HEK293T (cell line): ENCODE data around the gene PLXND1.

Experiments
- CTCF ChIA-PET: fragments of 350-600 bp; formaldehyde crosslinking; extraction: SDS; loops from one replicate; lab custom pipeline; 2021; ENCODE audit warnings: antibody characterized with exemption, inconsistent platforms; lab: Yijun Ruan, JAX
- POLR2A ChIA-PET: fragments of 350-600 bp; formaldehyde crosslinking; extraction: SDS; loops from one replicate; lab custom pipeline; 2020; ENCODE audit warnings: antibody characterized with exemption, inconsistent platforms; lab: Yijun Ruan, JAX
- DNase-seq: peaks from one replicate; pipeline ENCODE4 v3.0.0; 2012; ENCODE audit warnings: mixed read lengths; ENCODE audit errors: extremely low spot score
- ARNT ChIP-seq: fragments of 450-650 bp; IDR thresholded peaks from 2 replicates; pipeline ENCODE4 v1.6.1; 2017; ENCODE audit warnings: mild to moderate bottlenecking
- BHLHE40 ChIP-seq: fragments of 450-650 bp; IDR thresholded peaks from 2 replicates; pipeline ENCODE4 v1.6.1; 2016; ENCODE audit warnings: mild to moderate bottlenecking, moderate library complexity, borderline replicate concordance
- CTBP1 ChIP-seq: fragments of 450-650 bp; IDR thresholded peaks from 2 replicates; pipeline ENCODE4 v1.6.1; 2016; ENCODE audit warnings: borderline replicate concordance
- ELF4 ChIP-seq: fragments of 450-650 bp; IDR thresholded peaks from 2 replicates; pipeline ENCODE4 v1.6.1; 2017; ENCODE audit warnings: antibody characterized with exemption
- FOXA1 ChIP-seq: fragments of 450-650 bp; IDR thresholded peaks from 2 replicates; pipeline ENCODE4 v1.6.1; 2016; ENCODE audit warnings: mild to moderate bottlenecking
- FOXK2 ChIP-seq: fragments of 450-650 bp; IDR thresholded peaks from 2 replicates; pipeline ENCODE4 v1.6.1; 2016; ENCODE audit warnings: mild to moderate bottlenecking
- FOXM1 ChIP-seq: fragments of 450-650 bp; IDR thresholded peaks from 2 replicates; pipeline ENCODE4 v1.6.1; 2017; ENCODE audit warnings: mild to moderate bottlenecking, borderline replicate concordance
- HDGF ChIP-seq: fragments of 450-650 bp; IDR thresholded peaks from 2 replicates; pipeline ENCODE4 v1.6.1; 2017; ENCODE audit warnings: antibody characterized with exemption, borderline replicate concordance
- L3MBTL2 ChIP-seq: fragments of 450-650 bp; conservative IDR thresholded peaks from 2 replicates; pipeline ENCODE4 v1.6.1; 2016; ENCODE audit warnings: mild to moderate bottlenecking
- LEF1 ChIP-seq: fragments of 450-650 bp; IDR thresholded peaks from 2 replicates; pipeline ENCODE4 v1.6.1; 2017; ENCODE audit warnings: mild to moderate bottlenecking, borderline replicate concordance
- NFRKB ChIP-seq: fragments of 450-650 bp; IDR thresholded peaks from 2 replicates; pipeline ENCODE4 v1.6.1; 2016; ENCODE audit warnings: mild to moderate bottlenecking, moderate library complexity
- SP1 ChIP-seq: fragments of 450-650 bp; IDR thresholded peaks from 2 replicates; pipeline ENCODE4 v1.6.1; 2017
- SUZ12 ChIP-seq: fragments of 450-650 bp; IDR thresholded peaks from 2 replicates; pipeline ENCODE4 v1.6.1; 2016; ENCODE audit warnings: mild to moderate bottlenecking
- TARDBP ChIP-seq: fragments of 450-650 bp; IDR thresholded peaks from 2 replicates; pipeline ENCODE4 v1.6.1; 2016
- ZNF384 ChIP-seq: fragments of 450-650 bp; IDR thresholded peaks from 2 replicates; pipeline ENCODE4 v1.6.1; 2016
- TF ChIP-seq, protein P1 (sequence below): fragments of 450-650 bp; IDR thresholded peaks from 2 replicates; pipeline ENCODE4 v1.6.1; 2016

The PLXND1 gene

DNA sequence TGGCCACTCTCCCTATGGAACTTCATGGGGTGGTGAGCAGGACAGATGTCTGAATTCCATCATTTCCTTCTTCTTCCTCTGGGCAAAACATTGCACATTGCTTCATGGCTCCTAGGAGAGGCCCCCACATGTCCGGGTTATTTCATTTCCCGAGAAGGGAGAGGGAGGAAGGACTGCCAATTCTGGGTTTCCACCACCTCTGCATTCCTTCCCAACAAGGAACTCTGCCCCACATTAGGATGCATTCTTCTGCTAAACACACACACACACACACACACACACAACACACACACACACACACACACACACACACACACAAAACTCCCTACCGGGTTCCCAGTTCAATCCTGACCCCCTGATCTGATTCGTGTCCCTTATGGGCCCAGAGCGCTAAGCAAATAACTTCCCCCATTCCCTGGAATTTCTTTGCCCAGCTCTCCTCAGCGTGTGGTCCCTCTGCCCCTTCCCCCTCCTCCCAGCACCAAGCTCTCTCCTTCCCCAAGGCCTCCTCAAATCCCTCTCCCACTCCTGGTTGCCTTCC is 76.2 kb downstream of the PLXND1 start:
- ChIA-PET POLR2A (interaction anchor here (1.6 kb wide), 1 partner anchor 9 kb away, joined by 4 read pairs; no protein-coding TSS in a partner anchor), CTCF (no interaction called here)
- TF ChIP-seq FOXM1: no peak
- TF ChIP-seq LEF1: no peak
- no peak for DNase-seq

DNA sequence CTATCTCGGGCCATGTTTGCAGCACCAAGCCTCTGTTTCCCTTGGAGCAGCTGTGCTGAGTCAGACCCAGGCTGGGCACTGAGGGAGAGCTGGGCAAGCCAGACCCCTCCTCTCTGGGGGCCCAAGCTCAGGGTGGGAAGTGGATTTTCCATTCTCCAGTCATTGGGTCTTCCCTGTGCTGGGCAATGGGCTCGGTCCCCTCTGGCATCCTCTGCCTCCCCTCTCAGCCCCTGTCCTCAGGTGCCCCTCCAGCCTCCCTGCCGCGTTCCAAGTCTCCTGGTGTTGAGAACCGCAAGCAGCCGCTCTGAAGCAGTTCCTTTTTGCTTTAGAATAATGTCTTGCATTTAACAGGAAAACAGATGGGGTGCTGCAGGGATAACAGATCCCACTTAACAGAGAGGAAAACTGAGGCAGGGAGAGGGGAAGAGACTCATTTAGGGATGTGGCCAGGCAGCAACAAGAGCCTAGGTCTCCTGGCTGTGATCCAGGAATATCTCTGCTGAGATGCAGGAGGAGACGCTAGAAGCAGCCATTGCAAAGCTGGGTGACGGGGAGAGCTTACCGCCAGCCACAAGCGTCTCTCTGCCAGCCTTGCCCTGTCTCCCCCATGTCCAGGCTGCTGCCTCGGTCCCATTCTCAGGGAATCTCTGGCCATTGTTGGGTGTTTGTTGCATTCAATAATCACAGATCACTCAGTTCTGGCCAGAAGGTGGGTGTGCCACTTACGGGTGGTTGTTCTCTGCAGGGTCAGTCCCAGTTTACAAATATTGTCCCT is 76.9 kb downstream of the PLXND1 start:
- ChIA-PET CTCF (no interaction called here), POLR2A (interaction anchor here (1.6 kb wide), 1 partner anchor 9 kb away, joined by 4 read pairs; no protein-coding TSS in a partner anchor)
- no peak for TF ChIP-seq HDGF
- DNase-seq: no peak

DNA sequence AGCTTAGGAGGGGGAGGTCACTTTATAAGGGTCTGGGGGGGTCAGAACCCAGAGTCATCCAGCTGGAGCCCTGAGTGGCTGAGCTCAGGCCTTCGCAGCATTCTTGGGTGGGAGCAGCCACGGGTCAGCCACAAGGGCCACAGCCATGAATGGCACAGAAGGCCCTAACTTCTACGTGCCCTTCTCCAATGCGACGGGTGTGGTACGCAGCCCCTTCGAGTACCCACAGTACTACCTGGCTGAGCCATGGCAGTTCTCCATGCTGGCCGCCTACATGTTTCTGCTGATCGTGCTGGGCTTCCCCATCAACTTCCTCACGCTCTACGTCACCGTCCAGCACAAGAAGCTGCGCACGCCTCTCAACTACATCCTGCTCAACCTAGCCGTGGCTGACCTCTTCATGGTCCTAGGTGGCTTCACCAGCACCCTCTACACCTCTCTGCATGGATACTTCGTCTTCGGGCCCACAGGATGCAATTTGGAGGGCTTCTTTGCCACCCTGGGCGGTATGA is 77.8 kb downstream of the PLXND1 start, which contains the start of gene RHO:
Gene RHO (plus strand): TSS at position 51 of the 512 bp plus-strand sequence. CDS start 95 bp downstream, at position 146.
- DNase-seq: no peak
- CTCF ChIA-PET: no interaction called here
- POLR2A ChIA-PET: interaction anchor here (1.6 kb wide), 1 partner anchor 10 kb away, joined by 4 read pairs; no protein-coding TSS in a partner anchor
- TF ChIP-seq FOXK2: no peak

DNA sequence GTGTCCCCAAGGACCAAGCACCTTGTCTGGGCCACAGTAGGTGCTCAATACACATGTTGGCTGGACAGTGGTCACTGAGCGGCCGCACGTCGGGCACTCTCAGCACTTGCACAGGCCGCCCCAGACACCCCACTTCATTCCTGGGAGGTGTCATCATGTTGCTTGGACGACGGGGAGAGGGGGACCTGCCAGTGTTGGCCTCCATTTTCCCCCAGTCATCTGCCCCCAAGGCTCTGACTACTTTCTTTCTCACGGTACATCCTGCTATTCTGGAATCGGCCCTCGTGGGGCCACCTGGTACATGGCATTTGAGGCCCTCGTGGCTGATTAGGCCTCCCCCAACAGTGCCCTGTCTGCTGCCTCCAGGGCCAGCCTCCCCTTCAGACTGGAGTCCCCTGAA is 79.2 kb downstream of the PLXND1 start:
- TF ChIP-seq ARNT (no peak), ZNF384 (no peak), FOXM1 (no peak), ELF4 (no peak), LEF1 (no peak), FOXA1 (no peak), HDGF (no peak), L3MBTL2 (no peak)
- TF ChIP-seq, protein P1, sequence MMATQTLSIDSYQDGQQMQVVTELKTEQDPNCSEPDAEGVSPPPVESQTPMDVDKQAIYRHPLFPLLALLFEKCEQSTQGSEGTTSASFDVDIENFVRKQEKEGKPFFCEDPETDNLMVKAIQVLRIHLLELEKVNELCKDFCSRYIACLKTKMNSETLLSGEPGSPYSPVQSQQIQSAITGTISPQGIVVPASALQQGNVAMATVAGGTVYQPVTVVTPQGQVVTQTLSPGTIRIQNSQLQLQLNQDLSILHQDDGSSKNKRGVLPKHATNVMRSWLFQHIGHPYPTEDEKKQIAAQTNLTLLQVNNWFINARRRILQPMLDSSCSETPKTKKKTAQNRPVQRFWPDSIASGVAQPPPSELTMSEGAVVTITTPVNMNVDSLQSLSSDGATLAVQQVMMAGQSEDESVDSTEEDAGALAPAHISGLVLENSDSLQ: no peak
- POLR2A ChIA-PET: interaction anchor here (0.8 kb wide), 1 partner anchor 16 kb away, joined by 3 read pairs; no protein-coding TSS in a partner anchor
- CTCF ChIA-PET: no interaction called here
- no peak for DNase-seq

DNA sequence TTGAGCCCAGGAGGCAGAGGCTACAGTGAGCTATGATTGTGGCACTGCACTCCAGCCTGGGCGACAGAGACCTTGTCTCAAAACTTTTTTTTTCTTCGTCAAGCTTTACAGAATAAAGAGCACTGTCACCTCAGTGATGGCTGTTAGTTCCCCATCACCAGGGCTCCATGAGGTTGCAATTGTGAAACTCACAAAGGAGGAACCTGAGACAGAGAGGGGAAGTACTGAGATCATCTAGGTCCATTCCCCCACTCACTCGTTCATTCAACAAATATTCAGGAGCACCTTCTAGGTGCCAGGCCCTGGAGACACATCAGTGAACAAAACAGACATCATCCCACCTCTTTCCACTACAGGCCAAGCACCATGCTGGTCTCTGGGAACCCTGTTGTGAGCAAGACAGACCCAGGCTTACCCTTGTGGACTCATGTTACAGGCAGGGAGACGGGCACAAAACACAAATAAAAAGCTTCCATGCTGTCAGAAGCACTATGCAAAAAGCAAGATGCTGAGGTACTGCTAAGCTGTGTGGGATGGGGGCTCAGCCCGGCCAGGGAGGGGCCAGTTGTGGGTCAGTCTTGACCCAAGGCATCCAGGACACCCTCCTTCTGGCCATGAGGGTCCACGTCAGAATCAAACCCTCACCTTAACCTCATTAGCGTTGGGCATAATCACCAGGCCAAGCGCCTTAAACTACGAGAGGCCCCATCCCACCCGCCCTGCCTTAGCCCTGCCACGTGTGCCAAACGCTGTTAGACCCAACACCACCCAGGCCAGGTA is 80.2 kb downstream of the PLXND1 start:
- TF ChIP-seq LEF1 (no peak), CTBP1 (no peak), NFRKB (no peak), BHLHE40 (no peak), FOXA1 (no peak), ARNT (no peak), L3MBTL2 (no peak), ZNF384 (no peak), FOXK2 (no peak), TARDBP (no peak), SUZ12 (no peak), ELF4 (no peak), FOXM1 (no peak), SP1 (no peak), HDGF (no peak)
- TF ChIP-seq, protein P1: no peak
- ChIA-PET CTCF (no interaction called here), POLR2A (interaction anchor here (0.8 to 1.5 kb wide), 2 partner anchors 9 to 15 kb away, joined by 3 read pairs; no protein-coding TSS in a partner anchor)
- no peak for DNase-seq

DNA sequence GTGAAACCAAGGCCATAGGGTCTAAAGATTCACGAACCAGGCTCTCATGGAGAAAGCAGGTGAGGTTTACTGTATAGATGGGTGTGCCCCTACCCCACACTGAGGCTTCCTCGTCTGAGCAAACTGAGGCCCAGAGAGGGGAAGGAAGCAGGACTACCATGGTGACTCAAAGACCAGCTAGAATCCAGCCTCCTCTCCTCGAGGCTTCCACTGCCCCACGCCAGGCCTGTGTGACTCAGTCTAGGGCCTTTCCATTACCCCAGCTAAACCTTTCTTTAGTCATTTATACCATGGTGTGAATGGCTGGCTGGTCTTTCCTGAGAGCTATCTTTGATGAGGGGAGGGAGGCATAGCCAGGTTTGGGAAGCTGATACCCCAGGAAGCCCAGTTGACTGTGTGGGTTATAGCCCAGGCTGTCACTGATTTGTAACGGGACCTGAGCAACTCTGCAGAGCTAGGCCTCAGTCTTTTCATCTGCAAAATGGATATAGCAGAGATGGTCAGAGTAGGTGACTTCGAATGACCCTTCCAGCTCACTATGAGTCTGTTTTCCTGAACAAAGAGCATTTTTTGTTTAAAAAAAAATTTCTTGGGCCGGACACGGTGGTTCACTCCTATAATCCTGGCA is 81.0 kb downstream of the PLXND1 start:
- POLR2A ChIA-PET: interaction anchor here (1.5 kb wide), 1 partner anchor 9 kb away, joined by 3 read pairs; no protein-coding TSS in a partner anchor
- TF ChIP-seq, protein P1: no peak
- TF ChIP-seq ELF4 (no peak), FOXM1 (no peak), L3MBTL2 (no peak)
- no peak for DNase-seq
- CTCF ChIA-PET: no interaction called here
